ENCODE data around the gene ST6GALNAC5.

DNA sequence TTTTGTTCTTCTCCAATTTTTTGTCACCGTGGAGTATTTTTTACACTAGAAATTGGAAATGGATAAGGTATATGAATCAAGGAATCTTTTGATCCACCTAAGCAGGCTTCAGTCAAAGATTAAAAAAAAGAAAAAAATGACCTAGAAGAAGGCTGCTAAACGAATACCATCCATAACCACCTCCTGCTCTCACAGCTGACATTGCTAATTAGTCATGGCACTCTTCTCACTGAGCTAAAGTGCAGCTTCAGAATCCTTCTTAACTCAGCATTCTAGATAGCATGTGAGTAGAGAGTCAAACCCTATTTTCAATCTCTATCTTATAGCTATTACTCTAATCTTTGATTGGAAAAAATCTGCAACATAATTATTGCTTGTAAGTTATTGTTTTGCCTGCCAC is 40.2 kb upstream of the ST6GALNAC5 start:
- no peak for TF ChIP-seq ZSCAN31 (CRISPR knock-in tag; IDR thresholded peaks at IDR 0.05; ENCODE audit: low read depth)
- no peak for TF ChIP-seq POLR2A (IDR thresholded peaks at IDR 0.05; ENCODE audit: insufficient read depth in 1 of 2, low read depth in 2 of 2, low read length in 2 of 2)
- no peak for TF ChIP-seq HCFC1 (IDR thresholded peaks at IDR 0.05; ENCODE audit: low read depth, low read length)
- TF ChIP-seq, protein P1, sequence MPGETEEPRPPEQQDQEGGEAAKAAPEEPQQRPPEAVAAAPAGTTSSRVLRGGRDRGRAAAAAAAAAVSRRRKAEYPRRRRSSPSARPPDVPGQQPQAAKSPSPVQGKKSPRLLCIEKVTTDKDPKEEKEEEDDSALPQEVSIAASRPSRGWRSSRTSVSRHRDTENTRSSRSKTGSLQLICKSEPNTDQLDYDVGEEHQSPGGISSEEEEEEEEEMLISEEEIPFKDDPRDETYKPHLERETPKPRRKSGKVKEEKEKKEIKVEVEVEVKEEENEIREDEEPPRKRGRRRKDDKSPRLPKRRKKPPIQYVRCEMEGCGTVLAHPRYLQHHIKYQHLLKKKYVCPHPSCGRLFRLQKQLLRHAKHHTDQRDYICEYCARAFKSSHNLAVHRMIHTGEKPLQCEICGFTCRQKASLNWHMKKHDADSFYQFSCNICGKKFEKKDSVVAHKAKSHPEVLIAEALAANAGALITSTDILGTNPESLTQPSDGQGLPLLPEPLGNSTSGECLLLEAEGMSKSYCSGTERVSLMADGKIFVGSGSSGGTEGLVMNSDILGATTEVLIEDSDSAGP (CRISPR knock-in tag; IDR thresholded peaks at IDR 0.05; ENCODE audit: borderline replicate concordance), result no peak
- TF ChIP-seq ZNF570 (CRISPR knock-in tag; IDR thresholded peaks at IDR 0.05; ENCODE audit: borderline replicate concordance), result no peak
- TF ChIP-seq, protein P2, sequence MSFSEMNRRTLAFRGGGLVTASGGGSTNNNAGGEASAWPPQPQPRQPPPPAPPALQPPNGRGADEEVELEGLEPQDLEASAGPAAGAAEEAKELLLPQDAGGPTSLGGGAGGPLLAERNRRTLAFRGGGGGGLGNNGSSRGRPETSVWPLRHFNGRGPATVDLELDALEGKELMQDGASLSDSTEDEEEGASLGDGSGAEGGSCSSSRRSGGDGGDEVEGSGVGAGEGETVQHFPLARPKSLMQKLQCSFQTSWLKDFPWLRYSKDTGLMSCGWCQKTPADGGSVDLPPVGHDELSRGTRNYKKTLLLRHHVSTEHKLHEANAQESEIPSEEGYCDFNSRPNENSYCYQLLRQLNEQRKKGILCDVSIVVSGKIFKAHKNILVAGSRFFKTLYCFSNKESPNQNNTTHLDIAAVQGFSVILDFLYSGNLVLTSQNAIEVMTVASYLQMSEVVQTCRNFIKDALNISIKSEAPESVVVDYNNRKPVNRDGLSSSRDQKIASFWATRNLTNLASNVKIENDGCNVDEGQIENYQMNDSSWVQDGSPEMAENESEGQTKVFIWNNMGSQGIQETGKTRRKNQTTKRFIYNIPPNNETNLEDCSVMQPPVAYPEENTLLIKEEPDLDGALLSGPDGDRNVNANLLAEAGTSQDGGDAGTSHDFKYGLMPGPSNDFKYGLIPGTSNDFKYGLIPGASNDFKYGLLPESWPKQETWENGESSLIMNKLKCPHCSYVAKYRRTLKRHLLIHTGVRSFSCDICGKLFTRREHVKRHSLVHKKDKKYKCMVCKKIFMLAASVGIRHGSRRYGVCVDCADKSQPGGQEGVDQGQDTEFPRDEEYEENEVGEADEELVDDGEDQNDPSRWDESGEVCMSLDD (CRISPR knock-in tag; IDR thresholded peaks at IDR 0.05; ENCODE audit: borderline replicate concordance), result no peak
- TF ChIP-seq, protein P3, sequence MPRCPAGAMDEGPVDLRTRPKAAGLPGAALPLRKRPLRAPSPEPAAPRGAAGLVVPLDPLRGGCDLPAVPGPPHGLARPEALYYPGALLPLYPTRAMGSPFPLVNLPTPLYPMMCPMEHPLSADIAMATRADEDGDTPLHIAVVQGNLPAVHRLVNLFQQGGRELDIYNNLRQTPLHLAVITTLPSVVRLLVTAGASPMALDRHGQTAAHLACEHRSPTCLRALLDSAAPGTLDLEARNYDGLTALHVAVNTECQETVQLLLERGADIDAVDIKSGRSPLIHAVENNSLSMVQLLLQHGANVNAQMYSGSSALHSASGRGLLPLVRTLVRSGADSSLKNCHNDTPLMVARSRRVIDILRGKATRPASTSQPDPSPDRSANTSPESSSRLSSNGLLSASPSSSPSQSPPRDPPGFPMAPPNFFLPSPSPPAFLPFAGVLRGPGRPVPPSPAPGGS (CRISPR knock-in tag; IDR thresholded peaks at IDR 0.05), result no peak
- TF ChIP-seq ZNF354B (CRISPR knock-in tag; IDR thresholded peaks at IDR 0.05), result no peak
- TF ChIP-seq ZNF891 (CRISPR knock-in tag; IDR thresholded peaks at IDR 0.05), result no peak
- no peak for TF ChIP-seq ZNF530 (CRISPR knock-in tag; IDR thresholded peaks at IDR 0.05; ENCODE audit: low read depth)
- TF ChIP-seq, protein P4, sequence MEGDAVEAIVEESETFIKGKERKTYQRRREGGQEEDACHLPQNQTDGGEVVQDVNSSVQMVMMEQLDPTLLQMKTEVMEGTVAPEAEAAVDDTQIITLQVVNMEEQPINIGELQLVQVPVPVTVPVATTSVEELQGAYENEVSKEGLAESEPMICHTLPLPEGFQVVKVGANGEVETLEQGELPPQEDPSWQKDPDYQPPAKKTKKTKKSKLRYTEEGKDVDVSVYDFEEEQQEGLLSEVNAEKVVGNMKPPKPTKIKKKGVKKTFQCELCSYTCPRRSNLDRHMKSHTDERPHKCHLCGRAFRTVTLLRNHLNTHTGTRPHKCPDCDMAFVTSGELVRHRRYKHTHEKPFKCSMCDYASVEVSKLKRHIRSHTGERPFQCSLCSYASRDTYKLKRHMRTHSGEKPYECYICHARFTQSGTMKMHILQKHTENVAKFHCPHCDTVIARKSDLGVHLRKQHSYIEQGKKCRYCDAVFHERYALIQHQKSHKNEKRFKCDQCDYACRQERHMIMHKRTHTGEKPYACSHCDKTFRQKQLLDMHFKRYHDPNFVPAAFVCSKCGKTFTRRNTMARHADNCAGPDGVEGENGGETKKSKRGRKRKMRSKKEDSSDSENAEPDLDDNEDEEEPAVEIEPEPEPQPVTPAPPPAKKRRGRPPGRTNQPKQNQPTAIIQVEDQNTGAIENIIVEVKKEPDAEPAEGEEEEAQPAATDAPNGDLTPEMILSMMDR (CRISPR knock-in tag; IDR thresholded peaks at IDR 0.05), result no peak
- no peak for TF ChIP-seq SETDB1 (CRISPR knock-in tag; IDR thresholded peaks at IDR 0.05; ENCODE audit: borderline replicate concordance)
- no peak for TF ChIP-seq HES4 (CRISPR knock-in tag; IDR thresholded peaks at IDR 0.05; ENCODE audit: borderline replicate concordance)

Measured in HepG2 (cell line).